Measurements from ENCODE around the gene SPPL3. TPM values are rescaled to one million over a fixed set of nuclear protein-coding genes. Genes with fewer than 3 reads are reported as not detected.

Gene SPPL3
- polyA plus RNA-seq, 1 experiment, result 13.2 TPM

DNA sequence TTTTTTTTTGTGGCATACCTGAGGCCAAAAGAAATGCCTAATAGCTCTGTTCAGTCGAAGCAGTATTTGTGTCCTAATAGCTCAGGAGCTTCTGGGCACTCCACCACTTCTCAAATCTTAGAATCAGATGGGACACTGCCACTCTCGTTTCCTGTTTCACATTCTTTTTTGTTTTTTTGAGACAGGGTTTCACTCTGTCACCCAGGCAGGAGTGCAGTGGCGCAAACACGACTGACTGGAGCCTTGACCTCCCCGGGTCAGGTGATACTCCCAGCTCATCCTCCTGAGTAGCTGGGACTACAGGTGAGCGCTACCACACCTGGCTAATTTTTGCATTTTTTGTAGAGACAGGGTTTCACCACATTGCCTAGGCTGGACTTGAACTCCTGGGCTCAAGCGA, 52.7 kb downstream of the SPPL3 start:
- Histone ChIP-seq H3K27me3 (ENCODE audit: control insufficient read depth, insufficient read depth, low read length) (no peaks in the 10 kb centered on the region), H3K36me3 (ENCODE audit: control insufficient read depth, insufficient read depth, low read length) (no peaks in the 10 kb centered on the region), H3K4me3 (ENCODE audit: low read depth, low read length) (no peak overlapping the region)
- ChIA-PET POLR2A (no interaction called here), CTCF (interaction anchor here (0.5 to 0.6 kb wide), 2 partner anchors 16 to 535 kb away, joined by 3 read pairs; no protein-coding TSS in a partner anchor)
- TF ChIP-seq, protein P1, sequence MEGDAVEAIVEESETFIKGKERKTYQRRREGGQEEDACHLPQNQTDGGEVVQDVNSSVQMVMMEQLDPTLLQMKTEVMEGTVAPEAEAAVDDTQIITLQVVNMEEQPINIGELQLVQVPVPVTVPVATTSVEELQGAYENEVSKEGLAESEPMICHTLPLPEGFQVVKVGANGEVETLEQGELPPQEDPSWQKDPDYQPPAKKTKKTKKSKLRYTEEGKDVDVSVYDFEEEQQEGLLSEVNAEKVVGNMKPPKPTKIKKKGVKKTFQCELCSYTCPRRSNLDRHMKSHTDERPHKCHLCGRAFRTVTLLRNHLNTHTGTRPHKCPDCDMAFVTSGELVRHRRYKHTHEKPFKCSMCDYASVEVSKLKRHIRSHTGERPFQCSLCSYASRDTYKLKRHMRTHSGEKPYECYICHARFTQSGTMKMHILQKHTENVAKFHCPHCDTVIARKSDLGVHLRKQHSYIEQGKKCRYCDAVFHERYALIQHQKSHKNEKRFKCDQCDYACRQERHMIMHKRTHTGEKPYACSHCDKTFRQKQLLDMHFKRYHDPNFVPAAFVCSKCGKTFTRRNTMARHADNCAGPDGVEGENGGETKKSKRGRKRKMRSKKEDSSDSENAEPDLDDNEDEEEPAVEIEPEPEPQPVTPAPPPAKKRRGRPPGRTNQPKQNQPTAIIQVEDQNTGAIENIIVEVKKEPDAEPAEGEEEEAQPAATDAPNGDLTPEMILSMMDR (IDR thresholded peaks at IDR 0.05; ENCODE audit: insufficient read depth, low read depth, low read length), result no peak
- DNase-seq (ENCODE audit: low read depth), result no peak

DNA sequence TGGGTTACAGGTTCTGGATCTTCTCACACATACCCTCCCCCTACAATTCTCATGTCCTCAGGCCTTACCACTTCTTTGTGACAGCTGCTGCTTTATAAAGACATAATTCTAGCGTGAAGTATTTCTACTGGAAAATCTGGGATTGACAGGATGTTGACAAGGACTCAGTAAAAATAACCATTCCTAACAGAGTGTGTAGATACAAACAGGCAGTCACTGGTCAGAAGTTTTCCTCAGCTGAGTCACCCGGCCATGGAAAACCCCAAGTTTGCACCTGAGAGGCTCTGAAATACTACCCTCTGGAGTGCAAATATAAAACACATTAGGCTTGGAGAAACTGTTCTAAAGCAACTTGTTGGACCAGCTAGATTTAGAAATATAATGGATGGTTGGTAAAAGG, 54.4 kb downstream of the SPPL3 start:
- CTCF ChIA-PET, result interaction anchor here (1.5 kb wide), 1 partner anchor 7 kb away, joined by 10 read pairs; no protein-coding TSS in a partner anchor
- Histone ChIP-seq H3K36me3 (ENCODE audit: control insufficient read depth, insufficient read depth, low read length) (no peaks in the 10 kb centered on the region), H3K27me3 (ENCODE audit: control insufficient read depth, insufficient read depth, low read length) (no peaks in the 10 kb centered on the region), H3K4me3 (ENCODE audit: low read depth, low read length) (no peak overlapping the region)
- POLR2A ChIA-PET, result no interaction called here
- TF ChIP-seq, protein P1 (IDR thresholded peaks at IDR 0.05; ENCODE audit: insufficient read depth, low read depth, low read length), result no peak
- DNase-seq (ENCODE audit: low read depth), result no peak

DNA sequence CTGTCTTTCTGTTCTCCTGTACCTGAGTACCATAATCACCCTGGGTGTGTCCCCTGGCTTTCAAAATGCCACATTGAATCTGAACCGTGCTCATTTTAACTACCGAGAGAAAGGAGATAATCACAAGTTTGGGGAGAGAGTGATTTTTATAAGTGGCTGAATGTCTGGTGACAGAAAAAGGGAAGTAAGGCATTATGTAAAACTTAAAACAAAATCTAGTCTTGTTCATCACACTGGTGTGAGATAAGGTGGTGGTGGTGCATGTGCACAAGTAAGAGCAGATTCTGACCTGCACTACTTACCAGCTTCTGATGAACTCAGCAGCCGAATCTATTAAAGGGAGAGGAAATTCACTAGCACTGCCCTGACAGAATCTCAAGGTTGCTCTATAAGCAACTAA, 56.3 kb downstream of the SPPL3 start:
- H3K27me3 ChIP-seq (ENCODE audit: control insufficient read depth, insufficient read depth, low read length), result no peaks in the 10 kb centered on the region
- H3K36me3 ChIP-seq (ENCODE audit: control insufficient read depth, insufficient read depth, low read length), result no peaks in the 10 kb centered on the region
- no peak overlapping the region for H3K4me3 ChIP-seq (ENCODE audit: low read depth, low read length)
- POLR2A ChIA-PET, result no interaction called here
- TF ChIP-seq, protein P1 (IDR thresholded peaks at IDR 0.05; ENCODE audit: insufficient read depth, low read depth, low read length), result no peak
- DNase-seq (ENCODE audit: low read depth), result no peak
- CTCF ChIA-PET, result interaction anchor here (0.6 kb wide), 1 partner anchor 56 kb away, joined by 3 read pairs; no protein-coding TSS in a partner anchor

DNA sequence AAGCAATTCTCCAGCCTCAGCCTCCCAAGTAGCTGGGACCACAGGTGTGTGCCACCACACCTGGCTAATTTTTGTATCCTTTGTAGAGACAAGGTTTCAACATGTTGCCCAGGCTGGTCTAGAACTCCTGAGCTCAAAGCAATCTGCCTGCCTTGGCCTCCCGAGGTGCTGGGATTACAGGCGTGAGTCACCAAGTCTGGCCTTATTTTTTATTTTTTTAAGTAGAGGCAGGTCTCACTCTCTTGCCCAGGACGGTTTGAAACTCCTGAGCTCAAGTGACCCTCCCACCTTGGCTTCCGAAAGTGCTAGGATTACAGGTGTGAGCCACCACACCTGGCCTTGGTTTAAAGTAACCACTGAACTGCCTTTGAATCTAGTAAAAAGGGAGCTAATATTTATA, 56.8 kb downstream of the SPPL3 start:
- no peak for DNase-seq (ENCODE audit: low read depth)
- TF ChIP-seq, protein P1 (IDR thresholded peaks at IDR 0.05; ENCODE audit: insufficient read depth, low read depth, low read length), result no peak
- no peaks in the 10 kb centered on the region for H3K36me3 ChIP-seq (ENCODE audit: control insufficient read depth, insufficient read depth, low read length)
- no peak overlapping the region for H3K4me3 ChIP-seq (ENCODE audit: low read depth, low read length)
- POLR2A ChIA-PET, result no interaction called here
- H3K27me3 ChIP-seq (ENCODE audit: control insufficient read depth, insufficient read depth, low read length), result no peaks in the 10 kb centered on the region
- CTCF ChIA-PET, result interaction anchor here (0.6 kb wide), 1 partner anchor 56 kb away, joined by 3 read pairs; no protein-coding TSS in a partner anchor

DNA sequence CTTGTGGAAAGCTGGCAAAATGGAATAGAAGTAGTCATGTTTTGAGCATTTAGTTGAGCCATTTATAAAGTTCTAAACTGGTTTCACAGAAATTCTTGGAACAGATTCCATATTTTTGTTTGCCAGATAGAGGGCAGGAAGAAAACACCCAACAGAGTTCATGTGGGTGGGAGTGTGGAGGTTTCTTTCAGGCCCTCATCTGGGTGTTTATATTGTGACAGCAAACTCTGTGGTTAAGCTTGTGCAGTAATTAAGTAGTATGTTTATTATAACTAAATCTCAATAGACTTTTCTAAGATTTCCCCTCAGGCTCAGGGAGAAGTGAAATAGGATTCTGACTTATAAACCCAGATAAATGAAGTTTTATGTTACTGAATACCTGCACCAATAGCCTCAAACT, 57.4 kb downstream of the SPPL3 start:
- DNase-seq (ENCODE audit: low read depth), result no peak
- CTCF ChIA-PET, result interaction anchor here (1.3 kb wide), 1 partner anchor 16 kb away, joined by 3 read pairs; no protein-coding TSS in a partner anchor
- TF ChIP-seq, protein P1 (IDR thresholded peaks at IDR 0.05; ENCODE audit: insufficient read depth, low read depth, low read length), result no peak
- H3K36me3 ChIP-seq (ENCODE audit: control insufficient read depth, insufficient read depth, low read length), result no peaks in the 10 kb centered on the region
- POLR2A ChIA-PET, result no interaction called here
- H3K4me3 ChIP-seq (ENCODE audit: low read depth, low read length), result no peak overlapping the region
- H3K27me3 ChIP-seq (ENCODE audit: control insufficient read depth, insufficient read depth, low read length), result no peaks in the 10 kb centered on the region

All from BJ (cell line).